Activated CD8-positive, alpha-beta memory T cell treated with anti-CD3 and anti-CD28 coated beads for 4 hours (primary cell): ENCODE measurements around the gene CYSTM1.

Source experiments
- DNase-seq, 2 donors: peaks; one replicate each; pipeline ENCODE4 v3.0.0-alpha.2; 2020; ENCODE audit warnings: low read depth in 2 of 2

Gene CYSTM1

DNA sequence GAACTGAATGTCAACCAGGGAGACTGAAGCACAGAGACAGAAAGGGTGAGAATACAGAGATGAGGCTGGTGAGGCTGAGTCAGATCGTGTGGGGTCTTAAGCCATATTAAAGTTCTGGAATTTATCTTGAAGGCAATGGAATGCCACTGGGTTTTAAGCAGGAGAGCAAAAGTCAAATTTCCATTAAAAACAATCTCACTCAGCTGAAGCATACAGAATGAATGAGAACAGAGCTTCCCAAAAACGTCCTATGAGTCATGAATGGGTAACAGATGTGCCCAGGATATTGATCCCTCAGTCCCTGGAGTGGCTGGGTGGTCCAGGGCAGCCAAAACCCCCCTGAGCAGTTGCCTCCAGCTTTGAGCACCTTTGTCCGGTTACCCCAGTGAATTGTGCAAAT lies 83.0 kb downstream of the CYSTM1 start:
- DNase-seq = no peak

GRCh38 chr5:140258873-140259272 lies 83.9 kb downstream of the CYSTM1 start:
- no peak for DNase-seq

DNA sequence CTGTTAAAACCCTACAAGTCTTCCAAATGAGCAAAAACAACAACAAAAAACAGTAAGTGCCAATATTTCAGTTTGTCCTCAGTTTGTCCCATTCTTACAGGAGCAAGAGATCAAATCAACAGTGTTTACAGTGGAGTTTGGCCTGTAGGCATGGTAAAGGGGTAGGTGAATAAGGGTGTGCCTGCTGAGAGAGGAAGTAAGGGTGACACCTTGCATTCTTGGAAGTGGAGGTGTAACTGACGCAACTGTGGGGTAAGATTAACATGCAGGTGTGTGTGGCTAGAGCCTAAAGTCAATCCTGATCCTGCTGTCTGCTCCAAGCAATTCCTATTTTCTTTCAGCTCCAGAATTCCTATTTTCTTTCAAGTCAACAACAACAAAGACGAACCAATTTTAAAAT lies 84.5 kb downstream of the CYSTM1 start:
- no peak for DNase-seq

DNA sequence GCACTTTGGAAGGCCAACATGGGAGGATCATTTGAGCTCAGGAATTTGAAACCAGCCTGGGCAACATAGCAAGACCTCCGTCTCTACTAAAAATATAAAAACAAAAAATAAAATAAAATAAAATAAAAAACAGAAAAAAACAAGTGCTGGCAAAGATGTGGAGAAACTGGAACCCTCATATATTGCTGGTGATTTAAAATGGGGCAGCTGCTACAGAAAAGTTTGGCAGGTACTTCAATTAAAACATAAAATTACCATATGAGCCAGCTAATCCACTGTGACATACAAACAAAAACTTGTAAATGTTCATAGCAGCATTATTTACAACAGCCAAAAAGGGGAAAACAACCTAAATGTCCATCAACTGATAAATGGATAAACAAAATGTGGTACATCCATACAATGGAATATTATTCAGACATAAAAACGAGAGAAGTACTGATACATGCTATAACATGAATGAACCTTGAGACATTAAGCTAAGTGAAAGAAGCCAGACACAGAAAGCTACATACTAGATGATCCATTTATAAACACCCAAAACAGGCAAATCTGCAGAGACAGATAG lies 85.2 kb downstream of the CYSTM1 start:
- no peak for DNase-seq

- DNase-seq = no peak
Measured at GRCh38 chr5:140261403-140262171, 86.6 kb downstream of the CYSTM1 start.

DNA sequence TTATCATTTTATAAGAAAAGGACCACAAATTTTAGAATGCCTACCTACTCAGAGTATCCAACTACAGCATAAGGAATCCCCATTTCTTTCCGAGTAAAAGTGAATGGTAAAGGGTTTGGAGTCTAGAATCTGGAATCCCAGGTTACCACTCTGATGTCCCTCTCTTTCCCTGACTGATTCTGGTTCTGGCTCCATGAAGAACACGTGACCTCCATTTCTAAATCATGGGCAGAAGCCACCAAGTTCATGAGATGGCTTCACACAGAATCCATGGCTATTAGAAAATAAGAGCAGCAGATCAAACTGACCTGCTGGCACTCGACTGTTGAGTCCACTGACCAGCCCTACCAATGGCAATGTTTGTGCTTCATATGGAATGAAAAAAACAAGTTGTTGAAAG lies 87.2 kb downstream of the CYSTM1 start:
- no peak for DNase-seq

DNA sequence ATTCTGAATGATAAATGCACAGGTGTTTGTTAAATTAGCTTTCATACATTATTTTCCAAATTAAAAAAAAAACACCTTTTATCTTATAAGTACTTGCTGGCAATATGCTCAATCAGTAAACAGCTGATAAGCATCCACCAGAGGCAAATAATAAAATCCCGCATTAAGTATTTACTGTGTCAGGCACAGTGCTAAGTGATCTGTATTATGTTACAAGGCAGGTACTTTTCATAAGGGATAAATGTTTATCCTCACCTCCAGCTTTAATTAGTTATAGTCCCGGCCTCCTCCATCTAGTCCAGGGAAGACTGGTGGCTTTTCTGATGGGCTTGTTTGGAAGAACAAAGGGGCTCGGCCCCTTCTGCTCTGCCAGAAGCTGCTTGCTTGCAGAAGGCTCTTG lies 87.9 kb downstream of the CYSTM1 start:
- DNase-seq = no peak

DNA sequence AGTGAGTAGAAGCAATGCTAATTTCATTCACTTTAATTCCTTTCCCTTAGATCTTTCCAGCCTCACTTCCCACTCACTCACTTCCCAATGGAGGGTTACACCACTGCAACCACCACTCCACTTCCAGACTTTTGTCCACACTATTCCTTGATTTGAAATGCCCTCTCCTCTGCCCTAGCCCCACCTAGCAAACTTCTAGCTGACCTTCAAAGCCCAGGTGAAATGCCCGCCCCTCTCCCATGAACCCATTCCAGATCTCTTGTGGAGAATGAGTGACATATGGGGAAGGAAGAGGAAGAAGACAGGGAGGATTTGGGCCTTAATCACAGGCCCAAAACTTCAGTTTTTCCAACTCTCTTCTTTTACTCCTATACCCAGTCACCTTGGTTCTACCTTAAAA lies 90.9 kb downstream of the CYSTM1 start:
- DNase-seq = no peak

DNA sequence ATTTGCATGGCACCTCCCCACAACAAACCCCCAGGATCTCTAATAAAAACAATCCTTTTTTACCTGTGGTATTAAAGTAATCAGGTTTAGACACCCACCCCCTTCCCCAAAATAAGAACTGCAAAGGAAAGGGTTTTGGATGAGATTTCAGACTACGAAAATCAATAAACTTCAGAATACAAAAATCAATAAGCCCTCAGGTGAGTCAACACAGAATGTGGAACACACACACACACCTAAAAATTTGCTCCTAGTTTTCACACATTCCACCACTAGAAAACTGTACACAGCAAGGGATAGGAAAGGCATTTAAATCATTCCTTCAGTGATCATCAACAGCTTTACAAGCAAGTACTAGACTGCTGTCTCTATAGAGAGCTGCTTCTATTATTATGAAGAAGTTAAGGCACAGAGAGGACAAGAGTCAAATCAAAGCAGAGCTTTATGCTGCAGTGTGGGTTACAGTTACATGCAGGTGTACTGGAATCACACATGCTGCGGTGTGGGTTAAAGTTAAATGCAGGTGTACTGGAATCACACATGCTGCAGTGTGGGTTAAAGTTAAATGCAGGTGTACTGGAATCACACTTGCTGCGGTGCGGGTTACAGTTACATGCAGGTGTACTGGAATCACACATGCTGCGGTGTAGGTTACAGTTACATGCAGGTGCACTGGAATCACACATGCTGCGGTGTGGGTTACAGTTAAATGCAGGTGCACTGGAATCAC lies 91.6 kb downstream of the CYSTM1 start:
- no peak for DNase-seq

DNA sequence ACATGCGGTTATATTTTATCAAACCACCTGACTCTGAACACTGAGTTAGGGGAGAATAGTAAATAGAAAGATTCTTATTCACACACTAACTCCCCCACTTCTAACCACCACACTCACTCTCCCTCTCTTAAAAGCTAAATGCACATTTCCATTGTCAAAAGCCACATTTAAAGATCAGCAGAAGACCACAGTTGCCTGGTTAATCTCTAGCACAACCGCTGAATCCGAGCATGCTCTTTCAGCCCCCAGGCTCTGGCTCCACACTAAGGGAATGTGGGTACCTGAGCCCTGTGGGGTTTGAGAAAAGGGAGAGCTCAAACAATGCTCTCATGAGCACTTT lies 92.2 kb downstream of the CYSTM1 start:
- DNase-seq = no peak

DNA sequence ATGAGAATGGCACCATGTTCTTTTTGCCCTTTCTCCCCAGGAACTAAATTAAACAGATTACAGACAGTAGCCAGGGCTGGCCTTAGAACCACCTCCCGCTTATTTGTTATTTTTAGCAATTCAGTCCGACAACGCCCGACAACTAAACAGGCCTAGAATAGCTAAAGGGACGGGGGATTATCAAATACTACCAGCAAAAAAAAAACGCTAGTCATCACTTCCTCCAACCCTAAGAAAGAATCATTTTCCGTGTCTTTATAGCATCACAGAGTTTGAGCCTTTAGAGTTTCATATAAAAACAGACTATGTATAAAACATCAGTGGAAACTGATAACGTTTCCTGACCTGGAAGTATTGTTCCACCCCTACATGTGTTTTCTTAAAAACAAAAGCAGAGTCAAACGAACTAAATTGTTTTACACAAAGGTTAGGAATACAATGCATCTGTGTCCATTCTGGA lies 92.6 kb downstream of the CYSTM1 start:
- no peak for DNase-seq

DNA sequence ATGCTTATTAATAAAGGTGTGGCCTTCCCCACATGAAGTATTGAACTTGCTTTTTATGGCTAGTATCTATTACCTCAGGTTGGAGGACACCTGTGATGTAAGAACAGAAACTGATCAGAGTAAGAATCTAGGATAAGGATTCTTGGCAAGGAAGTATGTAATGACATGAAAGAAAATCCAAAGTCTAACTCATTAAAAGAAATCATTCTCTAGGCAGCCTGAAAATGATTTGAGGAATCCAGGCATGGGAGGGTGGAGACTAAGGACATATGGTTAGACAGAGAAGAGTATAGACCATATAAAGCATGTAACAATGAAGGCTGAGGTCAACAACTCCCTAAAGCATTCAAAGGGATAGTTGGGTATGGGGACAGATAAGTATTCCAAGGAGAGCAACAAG lies 95.0 kb downstream of the CYSTM1 start:
- no peak for DNase-seq

- DNase-seq = no peak
Measured at GRCh38 chr5:140273401-140273877, 98.5 kb downstream of the CYSTM1 start.

- no peak for DNase-seq
Measured at GRCh38 chr5:140275837-140276236, 100.8 kb downstream of the CYSTM1 start.

- no peak for DNase-seq
Measured at GRCh38 chr5:140282266-140282665, 107.3 kb downstream of the CYSTM1 start.

- no peak for DNase-seq
Measured at GRCh38 chr5:140284013-140284412, 109.0 kb downstream of the CYSTM1 start.

DNA sequence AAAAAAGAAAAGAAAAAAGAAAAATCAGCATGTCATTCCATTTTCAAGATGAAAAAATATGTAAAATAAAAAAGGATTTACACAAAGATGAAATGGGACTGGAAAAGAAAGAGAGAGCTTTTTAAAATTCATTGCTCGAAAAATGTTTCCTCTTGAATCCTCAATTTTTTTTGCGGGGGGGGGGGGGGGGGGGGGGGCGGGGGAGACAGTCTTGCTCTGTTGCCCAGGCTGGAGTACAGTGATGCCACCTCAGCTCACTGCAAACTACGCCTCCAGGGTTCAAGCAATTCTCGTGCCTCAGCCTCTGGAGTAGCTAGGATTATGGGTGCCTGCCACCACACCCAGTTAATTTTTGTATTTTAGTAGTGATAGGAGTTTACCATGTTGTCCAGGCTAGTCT lies 111.4 kb downstream of the CYSTM1 start:
- no peak for DNase-seq

DNA sequence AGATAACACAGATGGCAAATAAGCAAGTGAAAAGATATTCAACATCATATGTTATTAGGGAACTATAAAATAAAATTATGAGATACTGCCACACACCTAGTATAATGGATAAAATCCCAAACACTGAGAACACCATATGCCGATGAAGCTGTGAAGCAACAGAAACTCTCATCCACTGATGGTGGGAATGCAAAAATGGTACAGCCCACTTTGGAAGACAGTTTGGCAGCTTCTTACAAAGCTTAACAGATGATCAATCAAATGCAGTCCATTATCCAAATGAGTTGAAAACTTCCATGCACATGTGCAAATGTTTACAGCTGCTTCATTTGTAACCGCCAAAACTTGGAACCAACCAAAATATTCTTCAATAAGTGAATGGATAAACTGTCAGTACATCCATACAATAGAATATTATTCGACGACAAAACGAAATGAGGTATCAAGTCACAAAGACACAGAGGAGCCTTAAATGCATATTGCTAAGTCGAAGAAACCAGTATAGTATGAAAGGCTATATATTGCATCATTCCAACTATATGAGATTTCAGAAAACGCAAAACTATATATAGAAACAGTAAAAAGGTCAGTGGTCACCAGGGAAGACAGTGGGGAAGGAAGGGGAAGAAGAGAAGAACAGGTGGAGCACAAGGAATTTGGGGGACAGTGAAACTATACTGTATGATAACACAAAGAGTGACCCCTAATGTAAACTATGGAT lies 113.0 kb downstream of the CYSTM1 start:
- DNase-seq = no peak

DNA sequence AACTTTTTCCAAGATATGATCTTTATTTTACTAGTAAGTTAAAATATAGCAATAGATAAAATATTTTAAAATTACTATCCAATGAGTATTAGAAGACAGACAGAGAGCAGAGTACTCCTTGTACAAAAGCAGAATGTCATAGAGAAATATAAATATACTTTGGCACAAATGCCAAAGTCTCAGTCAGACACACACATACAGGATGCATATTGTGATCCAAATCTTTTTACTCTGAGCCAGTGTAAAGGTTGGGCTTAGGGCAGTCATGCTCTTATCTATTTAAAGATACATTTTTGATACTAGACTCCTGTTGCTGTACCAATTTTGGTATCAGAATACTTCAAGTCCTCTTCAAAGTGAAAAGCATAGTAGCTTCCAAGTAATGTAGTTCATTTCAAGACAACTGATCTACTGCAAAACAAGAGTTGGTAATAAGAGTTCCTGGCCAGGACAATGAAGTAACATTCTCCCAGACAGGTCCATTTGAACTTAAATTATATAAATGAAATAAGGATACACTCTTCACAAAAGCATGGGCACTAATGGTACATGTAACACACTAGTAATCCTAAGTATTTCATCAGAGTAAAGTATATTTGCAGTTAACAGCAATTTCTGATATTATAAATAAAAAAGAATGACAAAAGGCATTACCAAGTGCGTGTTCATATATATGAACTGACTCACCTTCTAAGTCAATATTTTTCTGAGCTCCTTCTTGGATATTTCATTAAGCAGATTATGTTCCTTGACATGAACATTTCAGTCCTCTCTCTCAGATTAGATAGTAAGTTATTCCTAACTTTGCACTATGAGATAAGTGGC lies 117.4 kb downstream of the CYSTM1 start:
- DNase-seq = no peak
